ENCODE results near the gene RNF212B.

DNA sequence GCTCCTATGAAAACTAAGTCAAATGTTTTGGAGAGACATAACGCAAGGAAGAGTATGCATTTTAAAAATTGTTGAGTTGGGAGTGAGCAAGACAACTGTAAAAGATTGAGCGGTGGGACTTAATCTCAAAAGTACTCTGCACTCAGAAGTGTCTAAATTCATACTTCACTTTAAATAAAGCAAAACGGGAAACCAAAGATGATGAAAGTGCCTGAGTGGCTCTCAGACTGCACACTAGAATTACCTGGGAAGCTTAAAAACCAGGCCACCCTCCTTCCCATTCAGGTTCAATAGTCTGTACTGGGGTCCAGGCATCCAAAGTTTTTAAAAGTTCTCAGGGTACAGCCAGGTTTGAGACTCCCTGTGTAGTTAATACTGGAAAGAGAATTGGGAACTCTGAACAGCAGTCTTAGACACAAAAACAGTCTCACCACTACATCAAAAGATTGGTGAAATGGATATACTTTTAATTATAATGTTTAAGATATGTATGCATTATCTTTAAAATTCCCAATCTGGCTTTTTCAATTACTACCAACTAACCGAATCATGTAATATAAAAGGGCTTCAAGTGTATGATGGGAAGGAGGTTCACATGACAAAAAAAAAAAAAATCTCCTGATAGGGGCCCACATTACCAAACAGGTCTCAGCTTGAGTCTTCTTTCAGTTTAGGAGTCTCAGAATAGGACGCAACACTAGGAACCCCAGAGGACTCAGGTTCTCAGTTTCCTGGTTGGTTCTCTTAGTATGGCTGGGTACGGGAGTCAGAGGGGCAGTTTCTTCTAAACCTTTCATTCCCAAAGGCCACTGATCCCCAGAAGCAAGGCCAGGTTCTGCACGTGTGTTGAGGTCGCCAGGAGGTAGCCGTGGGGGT is 47.2 kb downstream of the RNF212B start:
- no peak for TF ChIP-seq EP300 (IDR thresholded peaks at IDR 0.05)
- TF ChIP-seq, protein P1, sequence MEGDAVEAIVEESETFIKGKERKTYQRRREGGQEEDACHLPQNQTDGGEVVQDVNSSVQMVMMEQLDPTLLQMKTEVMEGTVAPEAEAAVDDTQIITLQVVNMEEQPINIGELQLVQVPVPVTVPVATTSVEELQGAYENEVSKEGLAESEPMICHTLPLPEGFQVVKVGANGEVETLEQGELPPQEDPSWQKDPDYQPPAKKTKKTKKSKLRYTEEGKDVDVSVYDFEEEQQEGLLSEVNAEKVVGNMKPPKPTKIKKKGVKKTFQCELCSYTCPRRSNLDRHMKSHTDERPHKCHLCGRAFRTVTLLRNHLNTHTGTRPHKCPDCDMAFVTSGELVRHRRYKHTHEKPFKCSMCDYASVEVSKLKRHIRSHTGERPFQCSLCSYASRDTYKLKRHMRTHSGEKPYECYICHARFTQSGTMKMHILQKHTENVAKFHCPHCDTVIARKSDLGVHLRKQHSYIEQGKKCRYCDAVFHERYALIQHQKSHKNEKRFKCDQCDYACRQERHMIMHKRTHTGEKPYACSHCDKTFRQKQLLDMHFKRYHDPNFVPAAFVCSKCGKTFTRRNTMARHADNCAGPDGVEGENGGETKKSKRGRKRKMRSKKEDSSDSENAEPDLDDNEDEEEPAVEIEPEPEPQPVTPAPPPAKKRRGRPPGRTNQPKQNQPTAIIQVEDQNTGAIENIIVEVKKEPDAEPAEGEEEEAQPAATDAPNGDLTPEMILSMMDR (IDR thresholded peaks at IDR 0.05): no peak
- TF ChIP-seq, protein P2, sequence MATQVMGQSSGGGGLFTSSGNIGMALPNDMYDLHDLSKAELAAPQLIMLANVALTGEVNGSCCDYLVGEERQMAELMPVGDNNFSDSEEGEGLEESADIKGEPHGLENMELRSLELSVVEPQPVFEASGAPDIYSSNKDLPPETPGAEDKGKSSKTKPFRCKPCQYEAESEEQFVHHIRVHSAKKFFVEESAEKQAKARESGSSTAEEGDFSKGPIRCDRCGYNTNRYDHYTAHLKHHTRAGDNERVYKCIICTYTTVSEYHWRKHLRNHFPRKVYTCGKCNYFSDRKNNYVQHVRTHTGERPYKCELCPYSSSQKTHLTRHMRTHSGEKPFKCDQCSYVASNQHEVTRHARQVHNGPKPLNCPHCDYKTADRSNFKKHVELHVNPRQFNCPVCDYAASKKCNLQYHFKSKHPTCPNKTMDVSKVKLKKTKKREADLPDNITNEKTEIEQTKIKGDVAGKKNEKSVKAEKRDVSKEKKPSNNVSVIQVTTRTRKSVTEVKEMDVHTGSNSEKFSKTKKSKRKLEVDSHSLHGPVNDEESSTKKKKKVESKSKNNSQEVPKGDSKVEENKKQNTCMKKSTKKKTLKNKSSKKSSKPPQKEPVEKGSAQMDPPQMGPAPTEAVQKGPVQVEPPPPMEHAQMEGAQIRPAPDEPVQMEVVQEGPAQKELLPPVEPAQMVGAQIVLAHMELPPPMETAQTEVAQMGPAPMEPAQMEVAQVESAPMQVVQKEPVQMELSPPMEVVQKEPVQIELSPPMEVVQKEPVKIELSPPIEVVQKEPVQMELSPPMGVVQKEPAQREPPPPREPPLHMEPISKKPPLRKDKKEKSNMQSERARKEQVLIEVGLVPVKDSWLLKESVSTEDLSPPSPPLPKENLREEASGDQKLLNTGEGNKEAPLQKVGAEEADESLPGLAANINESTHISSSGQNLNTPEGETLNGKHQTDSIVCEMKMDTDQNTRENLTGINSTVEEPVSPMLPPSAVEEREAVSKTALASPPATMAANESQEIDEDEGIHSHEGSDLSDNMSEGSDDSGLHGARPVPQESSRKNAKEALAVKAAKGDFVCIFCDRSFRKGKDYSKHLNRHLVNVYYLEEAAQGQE (IDR thresholded peaks at IDR 0.05): no peak
- TF ChIP-seq MYC (IDR thresholded peaks at IDR 0.05; ENCODE audit: borderline replicate concordance, low read length): no peak
